K562 (cell line): Measurements from ENCODE around the gene GCK. TPM values are rescaled to one million over a fixed set of nuclear protein-coding genes. Genes with fewer than 3 reads are reported as not detected.

ENCODE experiments used
- ATAC-seq: fragments of 200-7000 bp; cut with Tn5 transposase; 3 replicates; pipeline ENCODE4 v1.9.1; 2020; ENCODE audit warnings: moderate library complexity
- BruUV-seq: library from RNA; stranded (reverse); fragments of 400-500 nt; replicated peaks from 2 replicates; lab custom pipeline; 2021; lab: Mats Ljungman, UMichigan
- CTCF ChIA-PET: fragments of 300-600 bp; formaldehyde crosslinking; extraction: SDS; loops from one replicate; lab custom pipeline; 2021; ENCODE audit warnings: low intra/inter-chr PET ratio; lab: Yijun Ruan, JAX
- POLR2A ChIA-PET: fragments of 300-600, 350-650 bp; sonication (Branson Sonifier 250); formaldehyde crosslinking; extraction: SDS; loops from one replicate; lab custom pipeline; 2021; ENCODE audit warnings: antibody characterized with exemption, inconsistent platforms; lab: Yijun Ruan, JAX
- DNase-seq, 4 experiments: peaks; one replicate each; pipeline versions ENCODE4 v3.0.0 to v3.0.0-alpha.2; 2011 to 2018; ENCODE audit warnings: low spot score in 3 of 4, mixed read lengths in 3 of 4; ENCODE audit errors: extremely low read depth in 1 of 4
- FAIRE-seq: peaks from 2 replicates; lab custom pipeline; 2011; peaks lifted over from hg19 to GRCh38; lab: Jason Lieb, UNC
- H2AFZ ChIP-seq: 2 replicates; pipeline ENCODE4 v1.6.0; 2011; ENCODE audit warnings: low read depth, low read length, control low read depth, inconsistent platforms
- H3K27ac ChIP-seq: fragments of 200-600 bp; 3 replicates; pipeline ENCODE4 v1.8.0; 2011; ENCODE audit warnings: low read depth, mild to moderate bottlenecking, control low read depth, inconsistent platforms, low read length, moderate library complexity, mixed read lengths; ENCODE audit errors: extremely low read depth
- H3K27me3 ChIP-seq, 2 experiments: fragments of 300-600 bp in 1 of 2; 2 replicates in 1 of 2; 3 replicates in 1 of 2; pipeline versions ENCODE4 v1.6.0 to v1.8.0; 2011; ENCODE audit warnings: inconsistent platforms in 2 of 2, low read length in 2 of 2, mild to moderate bottlenecking in 1 of 2, mixed read lengths in 1 of 2, moderate library complexity in 1 of 2; ENCODE audit not compliant: control insufficient read depth in 2 of 2, insufficient read depth in 2 of 2
- H3K36me3 ChIP-seq: fragments of 300-600 bp; 3 replicates; pipeline ENCODE4 v1.8.0; 2011; ENCODE audit warnings: mild to moderate bottlenecking, low read length, inconsistent platforms; ENCODE audit not compliant: control insufficient read depth, insufficient read depth
- H3K4me1 ChIP-seq, 2 experiments: fragments of 200-600 bp in 1 of 2; replicated peaks in 1 of 2; 2 replicates in 1 of 2; 3 replicates in 1 of 2; pipeline versions ENCODE4 v1.5.1 to v1.8.0; 2011; ENCODE audit warnings: inconsistent platforms in 2 of 2, low read length in 2 of 2, mild to moderate bottlenecking in 1 of 2, mixed read lengths in 1 of 2, moderate library complexity in 1 of 2; ENCODE audit not compliant: control insufficient read depth in 2 of 2, insufficient read depth in 2 of 2
- H3K4me2 ChIP-seq: 2 replicates; pipeline ENCODE4 v1.6.1; 2011; ENCODE audit warnings: low read length, control low read depth, inconsistent platforms, mixed read lengths; ENCODE audit not compliant: insufficient read depth
- H3K4me3 ChIP-seq: fragments of 200-600 bp; sonication (generic), shearing (Covaris generic); 2 replicates; pipeline ENCODE4 v1.5.1; 2016; ENCODE audit warnings: control low read depth, inconsistent platforms
- H3K79me2 ChIP-seq: fragments of 200-600 bp; 3 replicates; pipeline ENCODE4 v1.8.0; 2011; ENCODE audit warnings: low read length, inconsistent platforms; ENCODE audit not compliant: control insufficient read depth, insufficient read depth
- H3K9ac ChIP-seq, 2 experiments: 2 replicates each; pipeline versions ENCODE4 v1.6.0 to v1.6.1; 2011; ENCODE audit warnings: low read depth in 2 of 2, low read length in 2 of 2, control low read depth in 1 of 2, inconsistent platforms in 1 of 2, mild to moderate bottlenecking in 1 of 2, mixed read lengths in 1 of 2; ENCODE audit not compliant: insufficient read depth in 1 of 2
- H3K9me1 ChIP-seq: one replicate; pipeline ENCODE4 v1.6.0; 2011; ENCODE audit warnings: inconsistent platforms, mild to moderate bottlenecking, low read length, moderate library complexity; ENCODE audit not compliant: control insufficient read depth, insufficient read depth
- H3K9me3 ChIP-seq: replicated peaks from 2 replicates; pipeline ENCODE4 v1.5.1; 2011; ENCODE audit warnings: low read depth, low read length, inconsistent platforms; ENCODE audit not compliant: control insufficient read depth, insufficient read depth
- H4K20me1 ChIP-seq: replicated peaks from 2 replicates; pipeline ENCODE4 v1.6.1; 2011; ENCODE audit warnings: low read length, inconsistent platforms, mixed read lengths; ENCODE audit not compliant: control insufficient read depth, insufficient read depth
- CHD1 ChIP-seq: fragments of 200-600 bp; sonication (generic); IDR thresholded peaks from one replicate; pipeline ENCODE4 v1.6.1; 2012; ENCODE audit warnings: mild to moderate bottlenecking, moderate library complexity, low read length, inconsistent platforms
- DPF2 ChIP-seq: fragments of 450-650 bp; IDR thresholded peaks from 2 replicates; pipeline ENCODE4 v1.6.1; 2016
- FUS ChIP-seq: fragments of 200-400 bp; formaldehyde crosslinking; optimal IDR thresholded peaks from 2 replicates; pipeline ENCODE3; 2017; ENCODE audit warnings: low read depth, low read length
- IFI16 ChIP-seq: fragments of 250-450 bp; sonication (Bioruptor Pico); IDR thresholded peaks from 2 replicates; pipeline ENCODE4 v2.1.2; 2022; ENCODE audit warnings: mild to moderate bottlenecking, inconsistent platforms
- MAZ ChIP-seq, 2 experiments: fragments of 450-650 bp in 1 of 2; sonication (generic) in 1 of 2; formaldehyde crosslinking; IDR thresholded peaks in 1 of 2; conservative IDR thresholded peaks in 1 of 2; 2 replicates each; pipeline versions ENCODE4 v1.4.0 to v1.5.0; 2020; ENCODE audit warnings: mild to moderate bottlenecking in 1 of 2, missing genetic modification reagents in 1 of 2
- POLR2B ChIP-seq: fragments of 450-650 bp; IDR thresholded peaks from 2 replicates; pipeline ENCODE4 v1.6.1; 2018; ENCODE audit warnings: low read depth; ENCODE audit not compliant: partially characterized antibody
- RB1 ChIP-seq: fragments of 450-650 bp; IDR thresholded peaks from 2 replicates; pipeline ENCODE4 v1.6.1; 2017; ENCODE audit warnings: low read depth, mild to moderate bottlenecking
- SRSF3 ChIP-seq: fragments of 200-400 bp; formaldehyde crosslinking; IDR thresholded peaks from 2 replicates; pipeline ENCODE4 v1.6.1; 2016; ENCODE audit warnings: mild to moderate bottlenecking, low read length, moderate library complexity; ENCODE audit not compliant: insufficient read depth
- SRSF9 ChIP-seq: fragments of 200-400 bp; formaldehyde crosslinking; IDR thresholded peaks from 2 replicates; pipeline ENCODE4 v1.6.1; 2017; ENCODE audit warnings: low read depth, low read length, borderline replicate concordance
- TRIM28 ChIP-seq: fragments of 450-650 bp; IDR thresholded peaks from 2 replicates; pipeline ENCODE4 v1.6.1; 2017
- ZNF174 ChIP-seq: fragments of 250-450 bp; sonication (Bioruptor Pico); IDR thresholded peaks from 2 replicates; pipeline ENCODE4 v1.4.0; 2020; ENCODE audit warnings: mild to moderate bottlenecking
- WGBS: fragments of 100-300 bp; shearing (Covaris generic); methylation state at CpG from one replicate; pipeline ENCODE4 v1.1.6; 2016; ENCODE audit warnings: low coverage, mixed read lengths; ENCODE audit not compliant: insufficient coverage; ENCODE audit errors: missing lambda C conversion rate; 5-methylcytosine and 5-hydroxymethylcytosine counted together
- in situ Hi-C: fragments of 300-500 bp; cut with MboI; formaldehyde crosslinking; loops from 4 replicates; pipeline ENCODE4 v1.15.0; 2018; ENCODE audit warnings: inconsistent platforms, mixed read lengths
- intact Hi-C: fragments of 100-400 bp; cut with micrococcal nuclease; formaldehyde crosslinking; loops from 2 replicates; pipeline ENCODE4 v1.14.2; 2022
- polyA plus RNA-seq, 8 experiments: library from polyadenylated mRNA; depleted of rRNA in 4 of 8; stranded (reverse) in 5 of 8; unstranded in 3 of 8; fragments of >200 nt; fragmentation: Nextera tagmentation in 2 of 8; fragmentation: Illumina TruSeq in 1 of 8; extraction: Ambion mirVana in 2 of 8; extraction: Trizol in 1 of 8; gene quantifications; 2 replicates each; pipeline versions ENCODE4 v1.2.1 to v1.2.3, GENCODE V29; 2011 to 2014; ENCODE audit warnings: inconsistent platforms in 1 of 8, missing spikeins in 1 of 8
- total RNA-seq, 7 experiments: library from RNA; depleted of rRNA in 6 of 7; stranded (reverse); fragments of >200 nt in 6 of 7; fragmentation: Illumina TruSeq in 2 of 7; extraction: Trizol in 2 of 7; gene quantifications; 2 replicates each; pipeline versions ENCODE4 v1.2.1 to v1.2.3, GENCODE V29; 2011 to 2021; ENCODE audit warnings: low replicate concordance in 1 of 7
- TF ChIP-seq, protein P1 (sequence below): IDR thresholded peaks from 2 replicates; pipeline ENCODE4 v1.6.1; 2014; ENCODE audit warnings: antibody characterized with exemption
- TF ChIP-seq, protein P2 (sequence below): fragments of 250-450 bp; sonication (Bioruptor Pico); IDR thresholded peaks from 2 replicates; pipeline ENCODE4 v1.8.0; 2022; ENCODE audit warnings: inconsistent platforms
- TF ChIP-seq, protein P3 (sequence below): fragments of 250-450 bp; sonication (Bioruptor Pico); IDR thresholded peaks from 2 replicates; pipeline ENCODE4 v1.8.0; 2022; ENCODE audit warnings: moderate library complexity, mild to moderate bottlenecking, inconsistent platforms

GCK gene
- total and polyA plus RNA-seq, 9 of the 15 experiments (the other 6 are each of a cell fraction or from before 2014, with no cell fraction given) = 0.11 to 0.55 (median 0.16) TPM; not detected in 3

DNA sequence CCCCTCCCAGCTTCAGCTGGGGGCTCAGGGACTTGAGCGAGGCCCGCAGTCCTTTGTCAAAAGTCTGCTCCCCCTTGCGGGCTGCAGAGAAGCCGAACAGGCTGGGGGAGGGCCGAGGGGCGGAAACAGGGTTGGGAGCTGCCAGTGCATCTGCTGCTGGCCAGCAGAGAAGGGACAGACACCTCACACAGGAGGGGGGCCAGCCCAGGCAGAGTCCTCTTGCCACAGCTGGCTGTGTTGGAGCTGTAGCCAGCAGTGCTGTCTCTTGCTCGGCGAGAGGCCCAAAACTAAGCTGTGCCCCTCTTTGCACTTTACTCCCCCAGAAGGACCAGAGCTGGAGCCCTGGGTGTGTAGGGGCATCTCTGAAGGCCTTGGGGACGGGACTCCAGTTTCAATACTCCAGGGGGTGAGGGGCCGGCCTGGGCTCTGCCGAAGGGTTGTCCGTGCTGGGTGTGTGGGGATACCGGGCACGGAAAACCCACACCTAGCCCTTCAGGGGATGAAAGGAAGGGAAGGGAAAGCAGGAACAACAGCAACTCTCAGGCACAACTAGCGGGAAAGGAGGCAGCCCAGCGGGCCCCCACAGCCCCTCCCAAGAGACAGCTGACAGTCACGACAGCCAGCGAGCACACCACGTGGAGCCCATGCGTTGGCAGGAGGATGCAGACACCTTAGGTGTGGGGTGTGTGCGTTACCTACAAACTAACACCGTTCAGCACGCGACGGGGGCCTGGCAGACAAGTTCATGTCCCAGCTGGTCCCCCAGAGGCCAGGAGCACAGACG, 29.4 kb upstream of the GCK start (continued):
- TF ChIP-seq MAZ (CRISPR knock-in tag; conservative IDR thresholded peaks at IDR 0.05 in 1 of 2, IDR thresholded peaks at IDR 0.05 in 1 of 2) = peak in 1 of 2 experiments; percentile 71; a peak in 2 of 4 replicates
- TF ChIP-seq POLR2B = no peak
- 0 out of 2 replicates have a peak, but pooled peaks have one; percentile 19 for TF ChIP-seq DPF2
- TF ChIP-seq RB1 = peak; percentile 38; the same call in 1 of the 2 replicates

DNA sequence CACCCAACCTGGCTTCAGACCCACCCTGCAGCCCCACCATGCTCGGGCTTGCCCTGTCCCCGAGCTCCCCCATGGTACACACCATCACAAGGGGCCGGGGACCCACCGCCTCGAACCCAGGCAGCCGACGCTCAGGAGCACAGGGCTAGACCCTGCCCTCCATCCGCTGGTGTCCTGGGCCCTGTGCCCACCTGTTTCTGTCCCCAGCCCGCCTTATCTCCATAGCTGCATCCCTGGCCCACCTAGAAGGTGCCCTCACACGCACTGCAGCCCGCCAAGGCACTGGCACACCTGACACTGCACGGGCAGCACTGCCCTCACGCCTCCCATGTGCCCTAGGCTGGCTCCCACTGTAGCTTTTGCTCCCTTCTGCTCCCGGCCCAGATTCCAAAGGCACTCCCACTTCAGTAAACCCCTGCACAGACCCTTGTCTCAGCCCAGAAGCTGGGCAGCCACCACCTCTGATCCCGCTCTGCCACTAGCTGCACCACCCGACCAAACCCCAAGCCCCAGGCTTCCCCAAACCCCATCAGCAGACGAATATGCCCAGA, 28.7 kb upstream of the GCK start:
- H3K36me3 ChIP-seq = peaks cover 7% of the 10 kb centered on the region; the same call in 2 of the 3 replicates
- H2AFZ ChIP-seq = peak overlapping the region; percentile 38; the same call in 1 of the 2 replicates
- no TSS peak for BruUV-seq
- H3K4me2 ChIP-seq = no peak overlapping the region
- H4K20me1 ChIP-seq = peaks cover 15% of the 10 kb centered on the region
- no peak for DNase-seq
- no peak overlapping the region for H3K27ac ChIP-seq
- no peak overlapping the region for H3K4me3 ChIP-seq
- no peaks in the 10 kb centered on the region for H3K9me3 ChIP-seq
- POLR2A ChIA-PET = interaction anchor here (0.6 to 2.2 kb wide), 6 partner anchors 13 to 153 kb away, joined by 3 to 9 read pairs (median 4); partner anchors contain the start of gene POLD2
- peaks cover 13 to 71% of the 10 kb centered on the region in 2 experiments; a peak in 4 of 5 replicates for H3K4me1 ChIP-seq
- no peak for ATAC-seq
- CTCF ChIA-PET = no interaction called here
- in situ Hi-C loops = no loop called here
- H3K27me3 ChIP-seq = peaks cover 0 to 1% of the 10 kb centered on the region in 2 experiments; a peak in 1 of 5 replicates
- 41% methylated on average over 9 of the region's 17 CpGs for WGBS
- FAIRE-seq = no peak
- H3K9ac ChIP-seq = peak overlapping the region in 1 of 2 experiments; percentile 29; a peak in 1 of 4 replicates
- H3K79me2 ChIP-seq = no peaks in the 10 kb centered on the region
- intact Hi-C loops = no loop called here
- peaks cover 9% of the 10 kb centered on the region for H3K9me1 ChIP-seq
- TF ChIP-seq, protein P1, sequence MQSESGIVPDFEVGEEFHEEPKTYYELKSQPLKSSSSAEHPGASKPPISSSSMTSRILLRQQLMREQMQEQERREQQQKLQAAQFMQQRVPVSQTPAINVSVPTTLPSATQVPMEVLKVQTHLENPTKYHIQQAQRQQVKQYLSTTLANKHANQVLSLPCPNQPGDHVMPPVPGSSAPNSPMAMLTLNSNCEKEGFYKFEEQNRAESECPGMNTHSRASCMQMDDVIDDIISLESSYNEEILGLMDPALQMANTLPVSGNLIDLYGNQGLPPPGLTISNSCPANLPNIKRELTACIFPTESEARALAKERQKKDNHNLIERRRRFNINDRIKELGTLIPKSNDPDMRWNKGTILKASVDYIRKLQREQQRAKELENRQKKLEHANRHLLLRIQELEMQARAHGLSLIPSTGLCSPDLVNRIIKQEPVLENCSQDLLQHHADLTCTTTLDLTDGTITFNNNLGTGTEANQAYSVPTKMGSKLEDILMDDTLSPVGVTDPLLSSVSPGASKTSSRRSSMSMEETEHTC = no peak
- TF ChIP-seq SRSF3 (no peak), TRIM28 (no peak), ZNF174 (CRISPR knock-in tag) (no peak), SRSF9 (no peak), IFI16 (no peak), FUS (no peak), CHD1 (no peak)
- TF ChIP-seq, protein P2, sequence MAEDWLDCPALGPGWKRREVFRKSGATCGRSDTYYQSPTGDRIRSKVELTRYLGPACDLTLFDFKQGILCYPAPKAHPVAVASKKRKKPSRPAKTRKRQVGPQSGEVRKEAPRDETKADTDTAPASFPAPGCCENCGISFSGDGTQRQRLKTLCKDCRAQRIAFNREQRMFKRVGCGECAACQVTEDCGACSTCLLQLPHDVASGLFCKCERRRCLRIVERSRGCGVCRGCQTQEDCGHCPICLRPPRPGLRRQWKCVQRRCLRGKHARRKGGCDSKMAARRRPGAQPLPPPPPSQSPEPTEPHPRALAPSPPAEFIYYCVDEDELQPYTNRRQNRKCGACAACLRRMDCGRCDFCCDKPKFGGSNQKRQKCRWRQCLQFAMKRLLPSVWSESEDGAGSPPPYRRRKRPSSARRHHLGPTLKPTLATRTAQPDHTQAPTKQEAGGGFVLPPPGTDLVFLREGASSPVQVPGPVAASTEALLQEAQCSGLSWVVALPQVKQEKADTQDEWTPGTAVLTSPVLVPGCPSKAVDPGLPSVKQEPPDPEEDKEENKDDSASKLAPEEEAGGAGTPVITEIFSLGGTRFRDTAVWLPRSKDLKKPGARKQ (CRISPR knock-in tag) = no peak
- TF ChIP-seq, protein P3, sequence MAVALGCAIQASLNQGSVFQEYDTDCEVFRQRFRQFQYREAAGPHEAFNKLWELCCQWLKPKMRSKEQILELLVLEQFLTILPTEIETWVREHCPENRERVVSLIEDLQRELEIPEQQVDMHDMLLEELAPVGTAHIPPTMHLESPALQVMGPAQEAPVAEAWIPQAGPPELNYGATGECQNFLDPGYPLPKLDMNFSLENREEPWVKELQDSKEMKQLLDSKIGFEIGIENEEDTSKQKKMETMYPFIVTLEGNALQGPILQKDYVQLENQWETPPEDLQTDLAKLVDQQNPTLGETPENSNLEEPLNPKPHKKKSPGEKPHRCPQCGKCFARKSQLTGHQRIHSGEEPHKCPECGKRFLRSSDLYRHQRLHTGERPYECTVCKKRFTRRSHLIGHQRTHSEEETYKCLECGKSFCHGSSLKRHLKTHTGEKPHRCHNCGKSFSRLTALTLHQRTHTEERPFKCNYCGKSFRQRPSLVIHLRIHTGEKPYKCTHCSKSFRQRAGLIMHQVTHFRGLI (CRISPR knock-in tag) = no peak
